ENCODE results near the gene NMT1. TPM values are rescaled to one million over a fixed set of nuclear protein-coding genes. Genes with fewer than 3 reads are reported as not detected.

Gene NMT1
- total and polyA plus RNA-seq, 2 experiments from 2014 or later, result 71.2 to 126 TPM

GRCh38 chr17:45093444-45094110, 32.5 kb downstream of the NMT1 start:
- no peak overlapping the region for H2AFZ ChIP-seq
- no peaks in the 10 kb centered on the region for H4K20me1 ChIP-seq (ENCODE audit: insufficient read depth, poor library complexity, severe bottlenecking)
- no peaks in the 10 kb centered on the region for H3K9me3 ChIP-seq (ENCODE audit: low read depth)
- H3K4me1 ChIP-seq (ENCODE audit: insufficient read depth), result peaks cover 16% of the 10 kb centered on the region
- H3K79me2 ChIP-seq, result peaks cover 2% of the 10 kb centered on the region
- H3K9me2 ChIP-seq (replicated peaks; ENCODE audit: insufficient read depth), result no peaks in the 10 kb centered on the region
- peak overlapping the region; percentile 25 for H3K4me2 ChIP-seq
- DNase-seq (ENCODE audit: low spot score), result no peak
- TF ChIP-seq EZH2 (IDR thresholded peaks at IDR 0.05; ENCODE audit: borderline replicate concordance) (no peak), EZH2phosphoT487 (IDR thresholded peaks at IDR 0.05; ENCODE audit: low read depth, severe bottlenecking, unreplicated experiment) (no peak), CTCF (IDR thresholded peaks at IDR 0.05; ENCODE audit: poor library complexity) (no peak)
- H3K4me3 ChIP-seq, result no peak overlapping the region
- peak overlapping the region; percentile 91 for H3K27ac ChIP-seq
- H3K36me3 ChIP-seq (replicated peaks; ENCODE audit: insufficient read depth, low read depth), result no peaks in the 10 kb centered on the region
- H3K27me3 ChIP-seq, result no peaks in the 10 kb centered on the region
- WGBS (ENCODE audit: low lambda C conversion rate, missing lambda C conversion rate), result 71% methylated on average over 13 of the region's 13 CpGs

DNA sequence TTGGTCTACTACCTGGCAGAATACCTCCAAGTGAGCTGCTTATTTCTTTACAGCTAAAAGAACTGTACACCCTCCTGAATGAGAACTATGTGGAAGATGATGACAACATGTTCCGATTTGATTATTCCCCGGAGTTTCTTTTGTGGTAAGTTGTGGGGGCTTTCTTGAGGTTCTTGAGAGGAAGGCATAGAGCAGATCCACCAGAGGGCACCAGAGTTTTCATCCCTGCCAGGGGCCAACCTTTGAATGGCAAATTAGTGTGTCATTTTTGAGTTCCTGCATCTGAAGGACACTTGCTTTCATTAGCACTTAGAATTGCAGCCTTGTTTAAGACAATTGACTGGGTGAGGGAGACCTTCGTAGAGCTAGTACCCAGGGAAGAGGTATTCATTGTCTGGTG, 35.0 kb downstream of the NMT1 start:
- peak; percentile 40 for DNase-seq (ENCODE audit: low spot score)
- peaks cover 21% of the 10 kb centered on the region for H3K4me1 ChIP-seq (ENCODE audit: insufficient read depth)
- H3K4me2 ChIP-seq, result no peak overlapping the region
- no peaks in the 10 kb centered on the region for H4K20me1 ChIP-seq (ENCODE audit: insufficient read depth, poor library complexity, severe bottlenecking)
- H3K27ac ChIP-seq, result no peak overlapping the region
- H3K9me3 ChIP-seq (ENCODE audit: low read depth), result no peaks in the 10 kb centered on the region
- H3K79me2 ChIP-seq, result peaks cover 5% of the 10 kb centered on the region
- H3K9me2 ChIP-seq (replicated peaks; ENCODE audit: insufficient read depth), result no peaks in the 10 kb centered on the region
- H3K4me3 ChIP-seq, result no peak overlapping the region
- no peaks in the 10 kb centered on the region for H3K27me3 ChIP-seq
- no peak overlapping the region for H2AFZ ChIP-seq
- no peaks in the 10 kb centered on the region for H3K36me3 ChIP-seq (replicated peaks; ENCODE audit: insufficient read depth, low read depth)
- TF ChIP-seq EZH2 (IDR thresholded peaks at IDR 0.05; ENCODE audit: borderline replicate concordance), result no peak
- TF ChIP-seq CTCF (IDR thresholded peaks at IDR 0.05; ENCODE audit: poor library complexity), result peak; percentile 51
- no peak for TF ChIP-seq EZH2phosphoT487 (IDR thresholded peaks at IDR 0.05; ENCODE audit: low read depth, severe bottlenecking, unreplicated experiment)
- 89% methylated on average over 3 of the region's 3 CpGs for WGBS (ENCODE audit: low lambda C conversion rate, missing lambda C conversion rate)

GRCh38 chr17:45096926-45097325, 35.8 kb downstream of the NMT1 start:
- H4K20me1 ChIP-seq (ENCODE audit: insufficient read depth, poor library complexity, severe bottlenecking), result no peaks in the 10 kb centered on the region
- TF ChIP-seq EZH2 (IDR thresholded peaks at IDR 0.05; ENCODE audit: borderline replicate concordance), result no peak
- no peak for TF ChIP-seq EZH2phosphoT487 (IDR thresholded peaks at IDR 0.05; ENCODE audit: low read depth, severe bottlenecking, unreplicated experiment)
- TF ChIP-seq CTCF (IDR thresholded peaks at IDR 0.05; ENCODE audit: poor library complexity), result no peak
- WGBS (ENCODE audit: low lambda C conversion rate, missing lambda C conversion rate), result 95% methylated on average over 11 of the region's 11 CpGs
- H3K27me3 ChIP-seq, result no peaks in the 10 kb centered on the region
- H3K79me2 ChIP-seq, result peaks cover 3% of the 10 kb centered on the region
- no peaks in the 10 kb centered on the region for H3K9me3 ChIP-seq (ENCODE audit: low read depth)
- H2AFZ ChIP-seq, result no peak overlapping the region
- no peaks in the 10 kb centered on the region for H3K9me2 ChIP-seq (replicated peaks; ENCODE audit: insufficient read depth)
- no peak overlapping the region for H3K27ac ChIP-seq
- no peaks in the 10 kb centered on the region for H3K36me3 ChIP-seq (replicated peaks; ENCODE audit: insufficient read depth, low read depth)
- DNase-seq (ENCODE audit: low spot score), result peak; percentile 6
- no peak overlapping the region for H3K4me3 ChIP-seq
- peaks cover 29% of the 10 kb centered on the region for H3K4me1 ChIP-seq (ENCODE audit: insufficient read depth)
- no peak overlapping the region for H3K4me2 ChIP-seq
